ENCODE measurements around the gene LGALS8. TPM values are rescaled to one million over a fixed set of nuclear protein-coding genes. Genes with fewer than 3 reads are reported as not detected.
A peak's percentile ranks its signal among the peaks of the same experiment; 100 is the strongest.

Gene LGALS8
- total and polyA plus RNA-seq, 2 of the 4 experiments (the other 2 are of a cell fraction), result 41.3 to 57.7 TPM

DNA sequence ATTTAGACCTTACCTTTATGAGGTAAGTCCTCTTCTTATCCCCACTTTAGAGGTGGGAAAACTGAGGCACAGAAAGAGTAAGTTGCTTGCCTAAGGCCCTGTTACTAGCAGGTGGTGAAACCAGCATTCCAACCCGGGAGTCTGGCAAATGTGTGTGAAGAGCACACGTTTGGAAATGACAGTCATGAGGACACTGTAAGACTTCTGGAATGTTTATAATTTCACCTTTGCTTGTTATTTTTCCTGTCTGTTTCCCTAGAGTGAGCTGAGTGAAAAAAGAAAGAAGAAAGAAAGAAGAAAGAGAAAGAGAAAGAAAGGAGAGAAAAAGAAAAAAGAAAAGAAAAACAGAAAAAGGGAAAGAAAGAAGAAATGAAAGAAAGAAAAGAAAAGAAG is 21.2 kb upstream of the LGALS8 start:
- DNase-seq (peak; percentile 46), ATAC-seq (ENCODE audit: low read depth) (0 out of 2 replicates have a peak, but pooled peaks have one; percentile 32)
- no peaks in the 10 kb centered on the region for H3K79me1 ChIP-seq (ENCODE audit: low read depth in 1 of 2, low read length in 2 of 2)
- no peak overlapping the region for H2BK5ac ChIP-seq (ENCODE audit: low read depth, low read length, poor library complexity, severe bottlenecking)
- no peak overlapping the region for H4K5ac ChIP-seq (ENCODE audit: low read depth, low read length)
- no peaks in the 10 kb centered on the region for H4K20me1 ChIP-seq (ENCODE audit: insufficient read depth, low read length)
- intact Hi-C loops (cut with micrococcal nuclease), result no loop called here
- H2BK20ac ChIP-seq (ENCODE audit: low read depth, low read length), result peak overlapping the region; percentile 11; the same call in 1 of the 2 replicates
- no peak overlapping the region for H3K4me2 ChIP-seq (ENCODE audit: low read depth, low read length)
- no peak overlapping the region for H3K4me3 ChIP-seq (ENCODE audit: insufficient read depth, low read depth, low read length)
- H3K36me3 ChIP-seq (ENCODE audit: control insufficient read depth, insufficient read depth, low read length), result no peaks in the 10 kb centered on the region
- H2AK9ac ChIP-seq (replicated peaks; ENCODE audit: low read depth, low read length, poor library complexity), result no peak overlapping the region
- ChIA-PET CTCF (interaction anchor here (1.2 kb wide), 1 partner anchor 29 kb away, joined by 3 read pairs; no protein-coding TSS in a partner anchor), POLR2A (ENCODE audit: unreplicated experiment) (no interaction called here)
- 0 out of 2 replicates have a peak, but pooled peaks cover 4% of the 10 kb centered on the region for H3K9me1 ChIP-seq (ENCODE audit: insufficient read depth, low read length)
- H3K4ac ChIP-seq (ENCODE audit: low read depth, low read length), result peak overlapping the region; percentile 6; the same call in 1 of the 2 replicates
- no peak overlapping the region for H4K91ac ChIP-seq (ENCODE audit: insufficient read depth, low read depth, low read length)
- no CpG with 5 or more reads among the region's 2 CpGs for WGBS, 2 experiments (ENCODE audit: extremely low coverage in 2 of 2, insufficient read length in 1 of 2)
- H3K9me3 ChIP-seq (ENCODE audit: control insufficient read depth, insufficient read depth, low read length), result no peaks in the 10 kb centered on the region
- peak; percentile 71 for TF ChIP-seq RCOR1 (IDR thresholded peaks at IDR 0.05; ENCODE audit: insufficient replicate concordance, low read length)
- TF ChIP-seq BHLHE40 (IDR thresholded peaks at IDR 0.05; ENCODE audit: low read depth, low read length), result peak; percentile 44; the same call in 1 of the 2 replicates
- TF ChIP-seq RFX5 (IDR thresholded peaks at IDR 0.05; ENCODE audit: low read depth, low read length), result no peak
- H3K4me1 ChIP-seq (ENCODE audit: control insufficient read depth, insufficient read depth, low read length), result peaks cover 2% of the 10 kb centered on the region; the same call in 1 of the 2 replicates
- no peaks in the 10 kb centered on the region for H3K27me3 ChIP-seq (ENCODE audit: control insufficient read depth, insufficient read depth, low read length)
- no peak overlapping the region for H2AFZ ChIP-seq (replicated peaks; ENCODE audit: low read length, poor library complexity)
- no peak overlapping the region for H2BK15ac ChIP-seq (ENCODE audit: low read depth, low read length)
- in situ Hi-C loops (cut with MboI; ENCODE audit: low sequenced_read_pairs), result no loop called here
- H3K9ac ChIP-seq (ENCODE audit: low read depth, low read length), result no peak overlapping the region
- peak overlapping the region in 1 of 2 experiments; percentile 1; a peak in 1 of 4 replicates for H4K8ac ChIP-seq (ENCODE audit: low read depth in 2 of 2, low read length in 2 of 2)
- dilution Hi-C loops (cut with HindIII; ENCODE audit: low sequenced_read_pairs, unreplicated experiment), result no loop called here
- no peak overlapping the region for H3K27ac ChIP-seq (ENCODE audit: insufficient read depth, low read length)
- BruUV-seq (replicated peaks), result no TSS peak
- H2BK120ac ChIP-seq (ENCODE audit: low read depth, low read length), result peak overlapping the region; percentile 7; the same call in 1 of the 2 replicates
- no peak overlapping the region for H2AK5ac ChIP-seq (ENCODE audit: low read depth, low read length)
- H3K18ac ChIP-seq (ENCODE audit: low read depth, low read length), result no peak overlapping the region
- no peak overlapping the region for H3K56ac ChIP-seq (ENCODE audit: extremely low read depth, insufficient read depth, low read length)
- no peak overlapping the region for H3K23ac ChIP-seq (ENCODE audit: low read depth, low read length)
- H3K14ac ChIP-seq (replicated peaks; ENCODE audit: low read depth, low read length), result no peak overlapping the region

Data from IMR-90 (cell line).